Stimulated activated CD8-positive, alpha-beta memory T cell treated with anti-CD3 and anti-CD28 coated beads, Interleukin-15, amount 100 ng/mL, for 1 hour (primary cell): ENCODE measurements around the gene SRCAP.

Source experiments
- DNase-seq: peaks from one replicate; pipeline ENCODE4 v3.0.0-alpha.2; 2020; ENCODE audit warnings: low read depth

The SRCAP gene

GRCh38 chr16:30698816-30699614, at the start of gene SRCAP:
TSS of gene SRCAP (plus strand) at chr16:30699171. CDS start at chr16:30700825, 1,654 bp downstream.
- peak; percentile 50 for DNase-seq

GRCh38 chr16:30649725-30650368, 49.1 kb upstream of the SRCAP start:
- DNase-seq: no peak

DNA sequence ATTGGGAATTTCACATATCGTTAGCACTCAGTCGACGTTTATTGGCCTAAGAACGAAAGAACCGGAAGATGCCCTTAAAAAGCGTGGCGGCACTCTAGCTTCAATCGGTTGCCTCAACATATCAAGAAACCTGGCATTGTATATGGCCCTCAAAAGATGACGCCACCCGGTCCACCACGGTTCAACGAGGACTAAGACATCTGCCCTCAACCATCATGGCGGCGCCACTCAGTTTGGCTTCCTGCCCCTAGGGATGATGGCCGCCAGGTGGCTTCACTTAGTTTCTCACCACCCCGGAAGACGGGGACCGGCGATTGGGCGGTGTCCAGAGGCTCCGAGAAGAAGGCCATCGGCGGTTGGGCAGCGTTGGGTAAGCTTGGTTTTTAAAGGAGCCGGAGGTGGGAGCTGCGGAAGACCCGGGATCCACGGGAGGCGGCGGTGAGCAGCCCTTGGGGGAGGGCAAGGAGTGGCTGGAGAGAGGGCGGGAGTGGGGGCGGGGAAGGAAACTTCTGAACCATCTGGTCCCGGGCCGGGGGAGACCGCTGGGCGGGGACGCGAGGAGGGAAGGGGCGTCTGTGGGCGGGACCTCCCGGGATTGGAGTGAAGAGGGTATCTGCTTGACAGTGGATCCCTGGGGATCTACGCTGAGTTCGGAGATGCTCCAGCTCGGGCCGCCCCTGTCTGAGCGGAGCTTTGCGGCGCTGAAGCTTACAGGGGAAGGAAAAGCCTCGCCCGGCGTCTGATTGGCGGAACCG, 48.4 kb upstream of the SRCAP start, which contains the start of gene PRR14:
PRR14 (plus strand) TSS at position 592 of the 755 bp plus-strand sequence. CDS start 686 bp downstream, outside the sequence.
- DNase-seq: peak; percentile 95

GRCh38 chr16:30651124-30652004, 47.6 kb upstream of the SRCAP start:
- DNase-seq: no peak

DNA sequence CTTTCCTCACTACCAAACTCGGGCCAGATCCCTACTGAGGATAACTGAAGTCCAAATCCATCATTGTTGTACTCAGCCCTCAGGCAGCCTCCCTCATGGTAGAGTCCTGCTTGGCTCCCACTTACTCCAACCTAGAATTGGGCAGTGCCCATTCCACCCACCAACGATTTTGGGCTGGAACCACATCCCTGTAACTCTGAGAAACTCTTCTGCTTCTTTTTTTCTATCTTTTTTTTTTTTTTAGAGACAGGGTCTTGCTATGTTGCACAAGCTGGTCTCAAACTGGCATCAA, 47.0 kb upstream of the SRCAP start:
- DNase-seq: no peak

DNA sequence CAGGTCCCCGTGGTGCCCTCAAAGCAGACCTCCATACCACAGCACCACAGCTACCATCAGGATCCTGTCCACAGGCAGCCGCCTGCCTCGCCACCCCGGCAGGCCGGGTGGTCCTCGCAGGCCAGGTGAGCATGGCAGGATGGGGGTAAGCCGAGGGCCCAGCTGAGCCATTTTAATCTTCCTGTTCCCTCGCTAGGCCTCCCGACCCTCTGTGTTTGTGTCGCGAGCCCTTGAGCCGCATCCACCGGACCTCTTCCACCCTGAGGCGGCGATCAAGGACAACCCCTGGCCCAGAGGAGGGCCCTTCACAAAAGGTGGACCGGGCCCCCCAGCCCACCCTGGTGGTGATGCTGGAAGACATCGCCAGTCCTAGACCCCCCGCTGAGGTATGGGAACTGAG, 46.3 kb upstream of the SRCAP start:
- no peak for DNase-seq

GRCh38 chr16:30654856-30655255, 44.1 kb upstream of the SRCAP start:
- DNase-seq: no peak

DNA sequence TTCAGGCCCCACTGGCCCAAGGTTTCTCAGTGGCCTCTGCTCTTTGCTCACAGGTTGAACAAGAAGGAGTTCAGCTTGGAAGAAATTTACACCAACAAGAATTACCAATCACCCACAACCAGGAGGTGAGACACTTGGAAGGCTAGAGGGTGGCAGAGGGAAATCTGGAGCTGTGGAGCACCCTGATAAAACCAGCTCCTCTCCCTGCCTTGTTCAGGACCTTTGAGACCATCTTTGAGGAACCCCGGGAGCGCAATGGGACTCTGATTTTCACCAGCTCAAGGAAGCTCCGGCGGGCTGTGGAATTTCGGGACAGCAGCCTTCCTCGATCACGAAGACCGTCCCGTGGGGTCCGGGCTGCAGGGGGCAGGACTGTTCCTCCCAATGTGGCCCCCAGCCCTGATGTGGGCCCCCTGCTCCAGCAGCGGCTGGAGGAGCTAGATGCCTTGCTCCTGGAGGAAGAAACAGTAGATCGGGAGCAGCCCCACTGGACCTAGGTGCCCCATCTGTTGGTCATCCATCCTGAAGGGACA, 43.1 kb upstream of the SRCAP start:
- DNase-seq: no peak

GRCh38 chr16:30656388-30656787, 42.6 kb upstream of the SRCAP start:
- no peak for DNase-seq

GRCh38 chr16:30656974-30657865, 41.8 kb upstream of the SRCAP start:
- no peak for DNase-seq

DNA sequence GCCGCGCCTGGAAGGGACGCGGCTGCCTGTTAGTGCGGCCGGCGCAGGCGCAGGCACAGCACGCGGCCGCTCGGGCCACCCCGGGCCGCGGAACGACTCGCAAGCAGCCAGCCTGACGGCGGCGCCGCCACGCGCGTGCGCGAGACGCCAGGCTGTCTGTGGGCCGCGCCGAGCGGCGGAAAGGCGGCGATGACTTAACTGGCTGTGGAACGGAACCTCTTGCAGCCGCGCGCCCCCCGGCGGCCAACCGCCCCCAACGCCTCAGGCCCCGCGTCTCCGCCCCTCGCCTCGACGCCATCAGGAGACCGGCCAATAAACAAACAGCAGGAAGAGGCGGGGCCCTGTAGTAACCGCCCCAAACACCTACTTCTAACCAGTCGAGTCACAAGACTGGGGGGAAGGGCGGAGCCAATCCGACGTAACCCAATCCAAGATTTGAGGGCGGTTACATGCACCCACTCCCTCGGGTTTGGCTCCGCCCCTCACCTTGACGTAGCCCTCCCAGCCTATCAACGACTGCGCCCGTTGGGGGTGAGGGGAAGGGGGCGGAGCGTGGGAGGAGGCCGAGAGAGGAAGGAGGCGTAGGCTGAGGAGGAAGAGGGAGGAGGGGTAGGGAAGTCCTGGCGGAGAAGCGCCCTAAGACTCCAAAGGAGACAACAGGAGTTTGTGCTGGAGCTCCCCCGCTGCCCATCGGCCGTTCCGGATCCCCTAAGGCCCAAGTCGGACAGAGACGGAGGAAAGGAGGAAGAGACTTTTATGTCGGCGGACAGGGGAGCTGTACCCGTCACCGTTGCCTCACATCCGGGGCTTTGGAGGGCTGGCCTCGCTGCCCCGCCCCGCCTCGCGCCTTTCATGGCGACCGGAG, 40.9 kb upstream of the SRCAP start, which contains the start of gene FBRS:
FBRS (plus strand) TSS at position 566 of the 865 bp plus-strand sequence. CDS start 1,088 bp downstream, outside the sequence.
- DNase-seq: peak; percentile 100

- DNase-seq: peak; percentile 84
Measured at GRCh38 chr16:30658731-30659506, 40.1 kb upstream of the SRCAP start.

DNA sequence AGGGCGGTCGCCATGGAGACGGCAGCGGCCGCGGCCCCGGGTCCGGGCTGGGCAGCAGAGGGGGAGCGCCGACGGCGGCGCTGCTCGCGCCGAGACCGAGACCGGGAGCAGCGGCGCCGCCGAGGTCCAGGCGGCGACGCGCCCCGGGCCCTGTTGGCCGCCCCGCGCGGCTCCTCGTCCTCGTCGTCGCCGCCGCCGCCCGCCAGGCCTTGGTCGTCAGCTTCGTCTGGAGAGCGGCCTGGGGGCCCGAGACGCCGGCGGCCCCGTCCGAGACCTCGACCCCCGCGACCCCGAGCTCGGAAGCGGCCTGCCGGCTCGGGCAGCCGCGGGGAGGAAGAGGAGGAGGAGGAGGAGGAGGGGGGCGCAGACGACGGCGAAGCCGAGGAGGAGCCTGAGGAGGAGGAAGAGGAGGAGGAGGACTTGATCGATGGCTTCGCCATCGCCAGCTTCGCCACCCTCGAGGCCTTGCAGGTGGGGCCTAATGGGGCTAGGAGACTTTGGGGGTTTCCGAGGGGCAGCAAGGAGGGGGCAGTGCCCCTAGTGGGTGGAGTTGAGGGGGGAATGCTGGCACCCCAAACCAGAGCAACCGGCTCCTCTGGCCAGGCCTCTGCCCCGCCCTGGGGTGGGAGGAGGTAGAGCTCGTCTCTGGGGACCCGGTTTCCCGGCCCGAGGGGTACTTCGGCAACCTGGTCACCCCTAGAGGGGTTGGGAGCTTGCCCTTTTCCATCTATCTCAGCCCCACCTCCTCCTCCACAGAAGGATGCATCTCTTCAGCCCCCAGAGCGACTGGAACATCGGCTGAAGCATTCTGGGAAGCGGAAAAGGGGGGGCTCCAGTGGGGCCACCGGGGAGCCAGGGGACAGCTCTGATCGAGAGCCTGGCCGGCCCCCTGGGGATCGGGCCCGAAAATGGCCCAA, 39.2 kb upstream of the SRCAP start:
- no peak for DNase-seq

DNA sequence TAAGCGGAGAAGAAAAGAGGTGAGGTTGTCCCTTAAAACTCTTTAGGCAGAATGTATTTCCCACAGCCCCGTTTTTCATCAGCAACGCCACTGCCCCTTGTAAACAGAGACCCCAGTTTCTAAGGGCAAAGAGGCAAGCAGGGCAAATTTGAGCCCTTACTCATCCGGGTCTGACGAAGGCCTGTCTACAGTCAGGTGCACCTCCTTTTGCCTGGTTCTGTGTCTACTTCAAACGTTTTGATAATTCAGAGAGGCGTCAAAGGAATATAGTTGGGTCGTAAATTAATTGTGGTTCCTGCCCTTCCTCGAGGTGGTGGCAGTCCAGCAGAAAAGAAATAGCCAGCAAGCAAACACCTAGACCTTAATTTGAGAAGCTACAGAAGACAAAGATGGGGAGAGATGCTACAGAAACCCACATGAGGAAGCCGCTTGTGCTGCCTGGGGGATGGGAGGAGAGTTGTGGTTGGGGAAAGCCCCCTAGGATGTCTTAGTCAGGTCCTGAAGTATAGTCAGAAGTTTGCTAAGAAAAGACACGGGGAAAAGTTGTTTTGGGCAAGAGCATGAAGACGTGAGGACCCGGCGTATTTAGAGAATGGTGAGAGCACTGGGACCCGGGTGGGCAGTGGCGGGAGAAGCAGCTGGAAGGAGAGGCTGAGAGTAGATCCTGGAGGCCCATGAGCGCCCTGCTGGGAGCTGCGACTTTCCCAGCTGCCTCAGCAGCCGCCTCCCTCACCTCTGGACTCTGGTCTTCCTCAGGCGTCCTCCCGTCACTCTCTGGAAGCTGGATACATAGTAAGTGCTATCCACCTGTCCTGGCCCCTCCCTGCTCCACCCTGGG, 38.3 kb upstream of the SRCAP start:
- peak; percentile 49 for DNase-seq

DNA sequence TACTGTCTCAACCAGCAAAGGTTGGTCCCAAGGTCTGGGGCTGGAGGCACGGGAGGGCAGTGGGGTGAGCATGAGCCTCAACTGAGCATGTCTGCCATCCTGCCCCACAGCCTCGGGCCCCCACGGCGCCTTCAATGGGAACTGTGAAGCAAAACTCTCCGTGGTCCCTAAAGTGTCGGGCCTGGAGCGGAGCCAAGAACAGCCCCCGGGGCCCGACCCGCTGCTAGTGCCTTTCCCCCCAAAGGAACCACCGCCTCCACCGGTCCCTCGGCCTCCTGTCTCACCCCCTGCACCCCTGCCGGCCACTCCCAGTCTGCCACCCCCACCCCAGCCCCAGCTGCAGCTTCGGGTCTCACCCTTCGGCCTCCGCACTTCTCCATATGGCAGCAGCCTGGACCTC, 36.5 kb upstream of the SRCAP start:
- DNase-seq: no peak

DNA sequence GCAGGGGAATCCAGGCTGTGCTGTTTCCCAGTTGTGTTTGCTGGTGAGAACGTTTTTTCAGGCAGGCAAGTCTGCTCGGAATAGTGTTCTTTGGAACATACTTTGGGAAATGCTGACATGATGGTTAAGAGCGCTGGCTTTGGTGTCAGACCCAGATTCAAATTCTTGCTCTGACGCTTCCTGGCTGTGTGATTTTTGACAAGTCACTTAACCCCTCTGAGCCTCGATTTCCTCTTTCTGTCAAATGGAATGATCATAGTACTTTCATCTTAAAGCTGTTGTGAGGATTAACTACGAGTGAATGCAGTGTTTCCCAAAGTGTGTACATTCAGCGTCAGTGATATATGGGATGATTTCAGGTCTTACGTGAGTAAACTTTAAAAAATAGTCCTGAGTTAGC, 35.9 kb upstream of the SRCAP start:
- DNase-seq: no peak

DNA sequence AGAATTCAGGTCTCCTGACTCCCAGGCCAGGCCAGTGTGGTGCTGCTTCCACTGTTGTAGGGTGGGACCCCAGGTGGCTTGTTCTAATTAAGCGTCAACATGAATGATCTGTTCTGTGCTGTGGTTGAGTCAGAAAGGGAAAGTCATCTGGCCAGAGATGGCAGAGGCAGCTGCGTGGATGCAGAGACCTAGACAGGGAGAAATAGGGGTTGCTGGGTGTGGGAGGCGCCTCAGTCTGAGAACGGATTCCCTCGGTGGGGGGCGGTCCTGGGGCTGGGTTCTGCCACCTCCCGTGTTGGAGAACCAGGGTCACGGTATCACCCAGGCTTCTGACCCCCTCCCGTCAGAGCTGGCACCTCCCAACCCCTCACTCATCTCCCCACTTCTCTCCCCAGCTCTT, 35.2 kb upstream of the SRCAP start:
- no peak for DNase-seq
